Mesodermal cell (in vitro differentiated cells): Measurements from ENCODE around the gene C5AR1.
"Not testable (repeated sequence)": the region's sequence is repeated elsewhere in the genome, so short reads cannot be mapped to it uniquely, and the experiment has no call there.

ENCODE experiments used
- H3K27ac ChIP-seq: 2 replicates; pipeline ENCODE4 v1.7.0; 2013; ENCODE audit warnings: mild to moderate bottlenecking, low read depth, low read length, moderate library complexity; ENCODE audit not compliant: severe bottlenecking
- H3K36me3 ChIP-seq: 2 replicates; pipeline ENCODE4 v1.7.1; 2013; ENCODE audit warnings: mild to moderate bottlenecking, low read length, moderate library complexity; ENCODE audit not compliant: control insufficient read depth, insufficient read depth
- H3K4me1 ChIP-seq: one replicate; pipeline ENCODE4 v1.7.1; 2013; ENCODE audit warnings: mild to moderate bottlenecking, low read length; ENCODE audit not compliant: insufficient read depth, control insufficient read depth, poor library complexity, severe bottlenecking
- H3K4me3 ChIP-seq: 2 replicates; pipeline ENCODE4 v1.7.0; 2013; ENCODE audit warnings: low read length, control low read depth, mild to moderate bottlenecking; ENCODE audit not compliant: insufficient read depth, poor library complexity, severe bottlenecking; ENCODE audit errors: extremely low read depth
- H3K9me3 ChIP-seq: 2 replicates; pipeline ENCODE4 v1.7.1; 2013; ENCODE audit warnings: mild to moderate bottlenecking, low read length, moderate library complexity; ENCODE audit not compliant: control insufficient read depth
- WGBS, 2 experiments: methylation state at CpG; one replicate each; pipeline ENCODE4 v1.1.5; 2013; ENCODE audit warnings: missing lambda C conversion rate in 2 of 2; ENCODE audit not compliant: insufficient coverage in 2 of 2; 5-methylcytosine and 5-hydroxymethylcytosine counted together

C5AR1 gene

GRCh38 chr19:47331490-47331889 lies 21.8 kb downstream of the C5AR1 start:
- H3K27ac ChIP-seq = no peak overlapping the region
- no peaks in the 10 kb centered on the region for H3K9me3 ChIP-seq
- WGBS, 2 experiments = 85 to 87% methylated on average over 4 to 5 of the region's 6 CpGs
- H3K4me1 ChIP-seq = peaks cover 5% of the 10 kb centered on the region
- H3K4me3 ChIP-seq = no peak overlapping the region
- no peaks in the 10 kb centered on the region for H3K36me3 ChIP-seq

- Histone ChIP-seq H3K4me3 (no peak within 1 kb of the TSS), H3K4me1 (peaks cover 5% of the 10 kb centered on the region), H3K27ac (no peak within 1 kb of the TSS), H3K9me3 (no peaks in the 10 kb centered on the region), H3K36me3 (no peaks in the 10 kb centered on the region)
- WGBS, 2 experiments = 82 to 88% methylated on average over 16 of the region's 18 CpGs
These were observed 22.4 kb downstream of the C5AR1 start, which contains the start of gene C5AR2 for GRCh38 chr19:47331931-47332547. TSS of gene C5AR2 (plus strand) at chr19:47332175. CDS start at chr19:47340800, 8,625 bp downstream.

GRCh38 chr19:47336765-47337718 lies 27.4 kb downstream of the C5AR1 start:
- not testable (repeated sequence) for H3K9me3 ChIP-seq, H3K4me3 ChIP-seq
- WGBS, 2 experiments = 80 to 94% methylated on average over 8 to 9 of the region's 18 CpGs

GRCh38 chr19:47339196-47339880 lies 29.7 kb downstream of the C5AR1 start:
- H3K36me3 ChIP-seq = no peaks in the 10 kb centered on the region
- WGBS, 2 experiments = 82 to 88% methylated on average over 6 to 9 of the region's 10 CpGs

More at GRCh38 chr19:47336765-47337718, 27.4 kb downstream of the C5AR1 start:
- H3K4me1 ChIP-seq, H3K36me3 ChIP-seq, H3K27ac ChIP-seq: not testable (repeated sequence)

GRCh38 chr19:47340477-47341208 lies 31.0 kb downstream of the C5AR1 start:
- no peaks in the 10 kb centered on the region for H3K36me3 ChIP-seq
- no peaks in the 10 kb centered on the region for H3K9me3 ChIP-seq
- H3K4me3 ChIP-seq = no peak overlapping the region
- WGBS, 2 experiments = 93 to 96% methylated on average over 27 of the region's 29 CpGs
- H3K4me1 ChIP-seq = no peaks in the 10 kb centered on the region
- H3K27ac ChIP-seq = no peak overlapping the region

More at GRCh38 chr19:47339196-47339880, 29.7 kb downstream of the C5AR1 start:
- H3K4me3 ChIP-seq = no peak overlapping the region
- no peak overlapping the region for H3K27ac ChIP-seq
- H3K9me3 ChIP-seq = no peaks in the 10 kb centered on the region
- no peaks in the 10 kb centered on the region for H3K4me1 ChIP-seq

- no peak overlapping the region for H3K27ac ChIP-seq
- no peaks in the 10 kb centered on the region for H3K36me3 ChIP-seq
- 90 to 95% methylated on average over 2 to 3 of the region's 4 CpGs for WGBS, 2 experiments
- no peaks in the 10 kb centered on the region for H3K4me1 ChIP-seq
- no peaks in the 10 kb centered on the region for H3K9me3 ChIP-seq
- no peak overlapping the region for H3K4me3 ChIP-seq
These were observed 32.1 kb downstream of the C5AR1 start for GRCh38 chr19:47341734-47342133.

- WGBS, 2 experiments = 88 to 91% methylated on average over 6 to 8 of the region's 11 CpGs
- Histone ChIP-seq H3K9me3 (no peaks in the 10 kb centered on the region), H3K27ac (no peak overlapping the region), H3K4me1 (no peaks in the 10 kb centered on the region), H3K36me3 (no peaks in the 10 kb centered on the region), H3K4me3 (no peak overlapping the region)
These were observed 33.6 kb downstream of the C5AR1 start for GRCh38 chr19:47343194-47343802.

GRCh38 chr19:47344425-47344824 lies 34.8 kb downstream of the C5AR1 start:
- 82 to 88% methylated on average over 1 of the region's 1 CpG for WGBS, 2 experiments
- no peak overlapping the region for H3K27ac ChIP-seq
- H3K9me3 ChIP-seq = no peaks in the 10 kb centered on the region
- no peaks in the 10 kb centered on the region for H3K4me1 ChIP-seq
- no peaks in the 10 kb centered on the region for H3K36me3 ChIP-seq
- no peak overlapping the region for H3K4me3 ChIP-seq

GRCh38 chr19:47346024-47346423 lies 36.4 kb downstream of the C5AR1 start:
- not testable (repeated sequence) for H3K4me1 ChIP-seq, H3K4me3 ChIP-seq, H3K27ac ChIP-seq, H3K36me3 ChIP-seq, H3K9me3 ChIP-seq
- WGBS, 2 experiments = 94 to 96% methylated on average over 5 to 6 of the region's 6 CpGs
